Pons (tissue), 1 donor: Measurements from ENCODE around the gene MSRB3.
"Not testable (repeated sequence)": the region's sequence is repeated elsewhere in the genome, so short reads cannot be mapped to it uniquely, and the experiment has no call there.

Source experiments
- DNase-seq: peaks from one replicate; pipeline ENCODE4 v3.0.0-alpha.2; 2016; ENCODE audit warnings: low spot score

MSRB3 gene

GRCh38 chr12:65403188-65403587, 124.7 kb downstream of the MSRB3 start:
- no peak for DNase-seq

- no peak for DNase-seq
Observed at GRCh38 chr12:65407388-65408149, 129.1 kb downstream of the MSRB3 start.

- no peak for DNase-seq
Observed at GRCh38 chr12:65408441-65408840, 130.0 kb downstream of the MSRB3 start.

GRCh38 chr12:65409726-65410125, 131.2 kb downstream of the MSRB3 start:
- no peak for DNase-seq

GRCh38 chr12:65411171-65411570, 132.7 kb downstream of the MSRB3 start:
- DNase-seq, result no peak

- DNase-seq, result no peak
Observed at GRCh38 chr12:65414526-65414925, 136.0 kb downstream of the MSRB3 start.

- DNase-seq, result no peak
Observed at GRCh38 chr12:65415826-65416225, 137.3 kb downstream of the MSRB3 start.

GRCh38 chr12:65419284-65420072, 141.0 kb downstream of the MSRB3 start:
- no peak for DNase-seq

GRCh38 chr12:65420941-65421340, 142.5 kb downstream of the MSRB3 start:
- DNase-seq, result no peak

- DNase-seq, result no peak
Observed at GRCh38 chr12:65427646-65428045, 149.2 kb downstream of the MSRB3 start.

GRCh38 chr12:65430006-65430405, 151.5 kb downstream of the MSRB3 start:
- no peak for DNase-seq

GRCh38 chr12:65430571-65431306, 152.3 kb downstream of the MSRB3 start:
- no peak for DNase-seq

GRCh38 chr12:65432114-65432513, 153.6 kb downstream of the MSRB3 start:
- no peak for DNase-seq

- DNase-seq, result no peak
Observed at GRCh38 chr12:65432651-65433050, 154.2 kb downstream of the MSRB3 start.

GRCh38 chr12:65434737-65435136, 156.3 kb downstream of the MSRB3 start:
- DNase-seq, result no peak

GRCh38 chr12:65443038-65443437, 164.6 kb downstream of the MSRB3 start:
- no peak for DNase-seq

- no peak for DNase-seq
Observed at GRCh38 chr12:65444996-65445395, 166.5 kb downstream of the MSRB3 start.

GRCh38 chr12:65446901-65447300, 168.4 kb downstream of the MSRB3 start:
- no peak for DNase-seq

GRCh38 chr12:65449400-65449799, 170.9 kb downstream of the MSRB3 start:
- DNase-seq, result no peak

- DNase-seq, result no peak
Observed at GRCh38 chr12:65450625-65451024, 172.1 kb downstream of the MSRB3 start.

GRCh38 chr12:65454115-65454787, 175.8 kb downstream of the MSRB3 start:
- DNase-seq, result no peak

GRCh38 chr12:65457341-65457740, 178.9 kb downstream of the MSRB3 start:
- not testable (repeated sequence) for DNase-seq
